ENCODE data around the gene ZRANB1. TPM values are rescaled to one million over a fixed set of nuclear protein-coding genes. Genes with fewer than 3 reads are reported as not detected.

The ZRANB1 gene
- total and polyA plus RNA-seq, 3 donors from 2014 or later: 37.9 to 46.7 (median 38.7) TPM

DNA sequence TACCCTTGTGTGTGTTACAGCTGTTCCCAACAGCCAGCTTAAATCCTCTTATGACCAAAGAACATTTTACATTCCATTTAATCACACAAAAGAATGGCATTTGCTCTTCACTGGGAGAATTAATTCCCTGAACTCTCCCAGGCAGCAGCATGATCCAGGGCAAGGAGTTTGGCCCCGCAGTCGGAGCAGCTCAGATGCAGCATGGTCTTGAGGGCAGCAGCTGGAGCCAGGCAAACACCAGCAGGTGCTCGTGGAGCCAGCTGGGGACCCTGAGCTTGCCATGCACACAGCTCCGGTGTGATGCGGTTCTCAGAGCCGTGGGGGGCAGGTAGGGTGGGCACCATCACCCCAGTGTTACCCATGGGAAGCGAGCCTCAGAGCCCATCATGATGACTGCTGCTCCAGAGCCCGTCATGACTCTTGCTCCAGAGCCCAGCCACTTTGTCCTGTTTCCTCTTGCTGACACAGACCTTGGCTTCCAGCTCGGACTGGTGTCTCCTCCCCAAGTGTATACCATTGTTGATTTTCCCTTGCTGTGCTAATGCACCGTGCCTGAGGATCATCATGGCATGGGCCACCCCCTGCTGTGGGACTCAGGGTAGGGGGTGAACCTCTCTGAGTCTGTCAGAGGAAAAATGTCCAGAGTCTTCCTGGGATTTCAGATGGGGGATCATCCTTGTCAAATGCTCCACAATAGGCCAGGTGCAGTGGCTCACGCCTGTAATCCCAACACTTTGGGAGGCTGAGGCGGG is 75.8 kb downstream of the ZRANB1 start:
- Histone ChIP-seq H3K9me3 (no peaks in the 10 kb centered on the region), H3K4me3 (no peak overlapping the region), H3K4me1 (peaks cover 67% of the 10 kb centered on the region), H3K27me3 (no peaks in the 10 kb centered on the region), H3K36me3 (ENCODE audit: low read depth, missing control alignments) (no peaks in the 10 kb centered on the region), H3K27ac (peak overlapping the region; percentile 70 to 71)
- no peak for DNase-seq
- intact Hi-C loops (cut with DNase I; ENCODE audit: low total_unique reads): no loop called here
- 75 to 92% methylated on average over 8 to 12 of the region's 12 CpGs for WGBS, 2 donors
- TF ChIP-seq, protein P1, sequence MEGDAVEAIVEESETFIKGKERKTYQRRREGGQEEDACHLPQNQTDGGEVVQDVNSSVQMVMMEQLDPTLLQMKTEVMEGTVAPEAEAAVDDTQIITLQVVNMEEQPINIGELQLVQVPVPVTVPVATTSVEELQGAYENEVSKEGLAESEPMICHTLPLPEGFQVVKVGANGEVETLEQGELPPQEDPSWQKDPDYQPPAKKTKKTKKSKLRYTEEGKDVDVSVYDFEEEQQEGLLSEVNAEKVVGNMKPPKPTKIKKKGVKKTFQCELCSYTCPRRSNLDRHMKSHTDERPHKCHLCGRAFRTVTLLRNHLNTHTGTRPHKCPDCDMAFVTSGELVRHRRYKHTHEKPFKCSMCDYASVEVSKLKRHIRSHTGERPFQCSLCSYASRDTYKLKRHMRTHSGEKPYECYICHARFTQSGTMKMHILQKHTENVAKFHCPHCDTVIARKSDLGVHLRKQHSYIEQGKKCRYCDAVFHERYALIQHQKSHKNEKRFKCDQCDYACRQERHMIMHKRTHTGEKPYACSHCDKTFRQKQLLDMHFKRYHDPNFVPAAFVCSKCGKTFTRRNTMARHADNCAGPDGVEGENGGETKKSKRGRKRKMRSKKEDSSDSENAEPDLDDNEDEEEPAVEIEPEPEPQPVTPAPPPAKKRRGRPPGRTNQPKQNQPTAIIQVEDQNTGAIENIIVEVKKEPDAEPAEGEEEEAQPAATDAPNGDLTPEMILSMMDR (IDR thresholded peaks at IDR 0.05): no peak
- TF ChIP-seq POLR2A (IDR thresholded peaks at IDR 0.05): no peak

DNA sequence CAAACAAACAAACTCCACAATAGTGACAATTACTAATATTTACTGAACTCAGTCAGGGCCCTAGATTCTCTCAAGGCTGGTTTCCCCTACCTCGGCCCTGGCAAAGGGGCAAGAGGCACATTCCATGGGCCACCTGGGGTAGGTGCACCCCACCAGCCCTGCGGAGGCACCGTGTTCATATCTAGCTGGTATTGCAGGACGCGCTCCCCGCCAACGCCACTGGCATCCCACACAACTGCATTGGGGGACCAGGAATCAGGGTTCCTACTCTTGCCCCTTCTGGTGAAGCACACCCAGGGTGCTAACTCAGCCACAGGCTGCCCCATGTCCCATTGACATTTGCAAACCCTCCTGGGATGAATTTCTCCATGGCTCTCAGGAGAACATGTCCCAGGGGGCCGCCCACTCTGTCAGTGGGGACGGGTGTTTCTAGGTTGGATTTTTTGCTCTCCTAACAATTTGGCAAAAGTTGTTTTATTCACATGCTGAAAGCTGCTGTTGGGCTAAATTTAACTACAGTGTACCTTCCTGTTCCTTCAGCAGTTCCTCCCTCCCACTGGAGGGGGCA is 76.7 kb downstream of the ZRANB1 start:
- WGBS, 2 donors: 73 to 87% methylated on average over 9 of the region's 9 CpGs
- intact Hi-C loops (cut with DNase I; ENCODE audit: low total_unique reads): no loop called here
- Histone ChIP-seq H3K27me3 (no peaks in the 10 kb centered on the region), H3K4me3 (no peak overlapping the region), H3K4me1 (peaks cover 67% of the 10 kb centered on the region), H3K36me3 (ENCODE audit: low read depth, missing control alignments) (no peaks in the 10 kb centered on the region), H3K9me3 (no peaks in the 10 kb centered on the region), H3K27ac (peak overlapping the region; percentile 70 to 71)
- no peak for DNase-seq
- no peak for TF ChIP-seq POLR2A (IDR thresholded peaks at IDR 0.05)
- TF ChIP-seq, protein P1 (IDR thresholded peaks at IDR 0.05): peak in 1 of 3 experiments; percentile 18

DNA sequence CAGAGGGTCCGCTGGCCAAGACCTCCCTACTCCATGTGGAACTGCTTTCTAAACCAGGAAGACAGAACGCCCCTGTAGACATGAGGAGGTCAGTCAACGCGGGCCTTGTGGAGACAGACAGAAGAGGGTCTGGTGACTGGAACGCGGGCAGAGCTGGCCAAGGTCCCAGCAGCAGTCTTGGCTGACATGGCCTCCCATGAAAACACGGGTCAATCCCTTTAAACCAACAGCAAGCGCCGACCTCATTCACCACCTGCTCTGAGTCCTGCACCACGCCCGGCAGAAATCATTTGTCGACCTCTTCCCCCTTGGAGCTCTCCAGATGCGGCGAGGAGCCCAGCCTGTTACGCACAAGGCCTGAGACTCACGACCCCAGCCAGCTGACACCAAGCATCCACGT is 78.5 kb downstream of the ZRANB1 start:
- no peak overlapping the region for H3K27ac ChIP-seq
- H3K9me3 ChIP-seq: no peaks in the 10 kb centered on the region
- DNase-seq: no peak
- intact Hi-C loops (cut with DNase I; ENCODE audit: low total_unique reads): no loop called here
- no peaks in the 10 kb centered on the region for H3K36me3 ChIP-seq (ENCODE audit: low read depth, missing control alignments)
- 91 to 92% methylated on average over 16 to 17 of the region's 17 CpGs for WGBS, 2 donors
- no peak for TF ChIP-seq POLR2A (IDR thresholded peaks at IDR 0.05)
- TF ChIP-seq, protein P1 (IDR thresholded peaks at IDR 0.05): no peak
- no peaks in the 10 kb centered on the region for H3K27me3 ChIP-seq
- H3K4me1 ChIP-seq: peaks cover 70% of the 10 kb centered on the region
- H3K4me3 ChIP-seq: no peak overlapping the region

DNA sequence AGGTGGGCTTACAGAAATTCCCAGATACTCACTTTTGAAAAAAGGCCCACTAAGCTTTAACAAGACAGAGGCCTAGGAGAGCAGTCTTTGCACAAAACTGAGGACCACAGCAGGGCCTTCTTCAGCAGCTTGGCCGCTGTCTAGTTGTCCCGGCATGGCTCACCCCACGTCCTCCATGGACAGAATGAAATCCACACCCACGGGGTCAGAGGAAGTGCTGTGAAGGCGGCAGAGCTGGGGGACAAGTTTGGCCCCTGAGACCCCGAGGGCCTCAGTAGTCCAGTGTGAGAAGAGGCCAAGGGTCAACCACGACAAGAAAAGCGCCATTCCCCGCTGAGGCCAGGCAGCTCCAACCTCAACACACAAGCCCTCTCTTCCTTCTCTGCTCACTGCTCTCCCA is 78.9 kb downstream of the ZRANB1 start:
- no peak overlapping the region for H3K27ac ChIP-seq
- no peaks in the 10 kb centered on the region for H3K9me3 ChIP-seq
- no peaks in the 10 kb centered on the region for H3K27me3 ChIP-seq
- DNase-seq: no peak
- WGBS, 2 donors: 86% methylated on average over 7 to 9 of the region's 9 CpGs
- intact Hi-C loops (cut with DNase I; ENCODE audit: low total_unique reads): no loop called here
- H3K4me1 ChIP-seq: peaks cover 71% of the 10 kb centered on the region
- no peaks in the 10 kb centered on the region for H3K36me3 ChIP-seq (ENCODE audit: low read depth, missing control alignments)
- no peak overlapping the region for H3K4me3 ChIP-seq
- TF ChIP-seq POLR2A (IDR thresholded peaks at IDR 0.05): no peak
- TF ChIP-seq, protein P1 (IDR thresholded peaks at IDR 0.05): no peak

Measured in testis (tissue), 3 donors.